Measurements from ENCODE around the gene SMOC2. TPM values are rescaled to one million over a fixed set of nuclear protein-coding genes. Genes with fewer than 3 reads are reported as not detected.

The SMOC2 gene
- total and polyA plus RNA-seq, 2 donors (not counting 1 experiment from before 2014, with no cell fraction given) = 0.37 TPM; not detected in 1

GRCh38 chr6:168713839-168714238 is 272.9 kb downstream of the SMOC2 start:
- Histone ChIP-seq H3K79me2 (ENCODE audit: control insufficient read depth, insufficient read depth, low read length) (no peaks in the 10 kb centered on the region), H3K9ac (ENCODE audit: low read length) (no peak overlapping the region), H3K4me1 (ENCODE audit: control insufficient read depth in 2 of 2, insufficient read depth in 2 of 2, low read length in 2 of 2) (no peaks in the 10 kb centered on the region), H4K20me1 (ENCODE audit: control insufficient read depth, insufficient read depth, low read length, poor library complexity, severe bottlenecking) (no peaks in the 10 kb centered on the region), H3K27me3 (replicated peaks in 1 of 4; ENCODE audit: control extremely low read depth in 1 of 4, control insufficient read depth in 3 of 4, insufficient read depth in 4 of 4, low read length in 3 of 4) (peaks cover 0 to 2% (median 0%) of the 10 kb centered on the region in 4 experiments), H3K9me3 (ENCODE audit: control extremely low read depth in 1 of 3, control insufficient read depth in 2 of 3, insufficient read depth in 1 of 3, low read length in 2 of 3) (peaks cover 0 to 45% (median 0%) of the 10 kb centered on the region in 3 donors), H3K27ac (ENCODE audit: low read length in 2 of 2) (no peak overlapping the region), H2AFZ (ENCODE audit: insufficient read depth, low read depth, low read length, poor library complexity, severe bottlenecking) (no peak overlapping the region), H3K4me2 (replicated peaks; ENCODE audit: low read depth, low read length, poor library complexity, severe bottlenecking) (no peak overlapping the region), H3K4me3 (ENCODE audit: control extremely low read depth in 1 of 5, extremely low read depth in 1 of 5, insufficient read depth in 1 of 5, low read depth in 2 of 5, low read length in 4 of 5) (no peak overlapping the region), H3K36me3 (replicated peaks in 1 of 2; ENCODE audit: control extremely low read depth in 1 of 2, control insufficient read depth in 1 of 2, extremely low read depth in 1 of 2, insufficient read depth in 2 of 2, low read length in 1 of 2) (no peaks in the 10 kb centered on the region)
- ChIA-PET POLR2A (no interaction called here), CTCF (no interaction called here)
- 67% methylated on average over 1 of the region's 3 CpGs for WGBS (ENCODE audit: insufficient coverage)
- peaks cover 2% of the 10 kb centered on the region for H3K9me3 Mint-ChIP-seq (ENCODE audit: insufficient read depth)
- H3K4me1 Mint-ChIP-seq = no peaks in the 10 kb centered on the region
- DNase-seq (no peak), ATAC-seq (ENCODE audit: low read depth) (no peak)
- no peak overlapping the region for H3K4me3 Mint-ChIP-seq
- no peak overlapping the region for H3K27ac Mint-ChIP-seq
- TF ChIP-seq EZH2 (IDR thresholded peaks at IDR 0.05; ENCODE audit: borderline replicate concordance, insufficient read depth, low read depth, low read length, poor library complexity, severe bottlenecking) (no peak), CTCF (IDR thresholded peaks at IDR 0.05) (no peak)
- intact Hi-C loops (cut with micrococcal nuclease) = no loop called here
- no peaks in the 10 kb centered on the region for H3K27me3 Mint-ChIP-seq

DNA sequence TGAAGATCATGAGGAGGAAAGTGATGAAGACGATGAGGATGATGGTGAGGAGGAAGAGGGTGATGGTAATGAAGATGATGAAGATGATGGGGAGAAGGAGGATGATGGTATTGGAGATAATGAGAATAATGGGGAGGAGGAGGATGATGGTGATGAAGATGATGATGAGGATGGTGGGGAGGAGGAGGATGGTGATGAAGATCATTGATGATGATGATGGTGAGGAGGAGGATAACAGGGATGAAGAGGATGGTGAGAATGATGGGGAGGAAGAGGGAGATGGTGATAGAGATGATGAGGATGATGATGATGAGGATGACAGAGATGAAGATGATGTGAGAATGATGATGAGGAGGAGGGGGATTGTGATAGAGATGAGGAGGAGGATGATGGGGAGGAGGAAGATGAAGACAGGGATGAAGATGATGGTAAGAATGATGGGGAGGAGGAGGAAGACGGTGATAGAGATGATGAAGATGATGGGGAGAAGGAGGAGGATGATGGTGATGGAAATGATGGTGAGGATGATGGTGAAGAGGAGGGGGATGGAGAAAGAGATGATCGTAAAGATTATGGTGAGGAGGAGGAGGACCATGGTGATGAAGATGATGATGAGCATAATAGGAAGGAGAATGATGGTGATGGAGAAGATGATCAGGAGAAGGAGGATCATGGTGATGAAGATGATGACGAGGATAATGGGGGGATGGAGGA is 273.7 kb downstream of the SMOC2 start:
- Histone ChIP-seq H3K36me3 (replicated peaks in 1 of 2; ENCODE audit: control extremely low read depth in 1 of 2, control insufficient read depth in 1 of 2, extremely low read depth in 1 of 2, insufficient read depth in 2 of 2, low read length in 1 of 2) (no peaks in the 10 kb centered on the region), H2AFZ (ENCODE audit: insufficient read depth, low read depth, low read length, poor library complexity, severe bottlenecking) (no peak overlapping the region), H3K9ac (ENCODE audit: low read length) (no peak overlapping the region), H3K79me2 (ENCODE audit: control insufficient read depth, insufficient read depth, low read length) (no peaks in the 10 kb centered on the region), H3K4me2 (replicated peaks; ENCODE audit: low read depth, low read length, poor library complexity, severe bottlenecking) (no peak overlapping the region), H3K27ac (ENCODE audit: low read length in 2 of 2) (no peak overlapping the region), H3K4me3 (ENCODE audit: control extremely low read depth in 1 of 5, extremely low read depth in 1 of 5, insufficient read depth in 1 of 5, low read depth in 2 of 5, low read length in 4 of 5) (no peak overlapping the region), H4K20me1 (ENCODE audit: control insufficient read depth, insufficient read depth, low read length, poor library complexity, severe bottlenecking) (no peaks in the 10 kb centered on the region), H3K27me3 (replicated peaks in 1 of 4; ENCODE audit: control extremely low read depth in 1 of 4, control insufficient read depth in 3 of 4, insufficient read depth in 4 of 4, low read length in 3 of 4) (peaks cover 0 to 2% (median 0%) of the 10 kb centered on the region in 4 experiments), H3K4me1 (ENCODE audit: control insufficient read depth in 2 of 2, insufficient read depth in 2 of 2, low read length in 2 of 2) (no peaks in the 10 kb centered on the region), H3K9me3 (ENCODE audit: control extremely low read depth in 1 of 3, control insufficient read depth in 2 of 3, insufficient read depth in 1 of 3, low read length in 2 of 3) (peaks cover 0 to 45% (median 0%) of the 10 kb centered on the region in 3 donors)
- DNase-seq = no peak
- TF ChIP-seq CTCF (IDR thresholded peaks at IDR 0.05) (no peak), EZH2 (IDR thresholded peaks at IDR 0.05; ENCODE audit: borderline replicate concordance, insufficient read depth, low read depth, low read length, poor library complexity, severe bottlenecking) (no peak)
- Mint-ChIP-seq H3K27ac (no peak overlapping the region), H3K4me1 (no peaks in the 10 kb centered on the region), H3K4me3 (no peak overlapping the region), H3K27me3 (no peaks in the 10 kb centered on the region), H3K9me3 (ENCODE audit: insufficient read depth) (peaks cover 2% of the 10 kb centered on the region)
- intact Hi-C loops (cut with micrococcal nuclease) = no loop called here
- WGBS (ENCODE audit: insufficient coverage) = 86% methylated on average over 4 of the region's 4 CpGs
- ChIA-PET POLR2A (no interaction called here), CTCF (no interaction called here)
- ATAC-seq (ENCODE audit: low read depth) = no peak

All from B cell (primary cell).